OCI-LY7 (cell line): ENCODE results near the gene TNP2. TPM values are rescaled to one million over a fixed set of nuclear protein-coding genes. Genes with fewer than 3 reads are reported as not detected.

Source experiments
- BruUV-seq: library from RNA; stranded (reverse); fragments of 400-500 nt; replicated peaks from 2 replicates; lab custom pipeline; 2021; lab: Mats Ljungman, UMichigan
- CTCF ChIA-PET: fragments of 300-600 bp; sonication (Branson Sonifier 250); formaldehyde crosslinking; loops from one replicate; lab custom pipeline; 2022; ENCODE audit warnings: antibody characterized with exemption; ENCODE audit not compliant: unreplicated experiment; lab: Charles Lee
- POLR2A ChIA-PET: fragments of 300-600 bp; sonication (Branson Sonifier 250); formaldehyde crosslinking; loops from one replicate; lab custom pipeline; 2022; ENCODE audit warnings: antibody characterized with exemption; lab: Charles Lee
- DNase-seq: peaks from one replicate; pipeline ENCODE4 v3.0.0-alpha.2; 2015; ENCODE audit warnings: low spot score
- H2AFZ ChIP-seq: fragments of 200-600 bp; sonication (generic), shearing (Covaris generic); 2 replicates; pipeline ENCODE4 v1.6.1; 2014; ENCODE audit warnings: mild to moderate bottlenecking, antibody characterized with exemption, low read length, moderate library complexity
- H3K27ac ChIP-seq: fragments of 200-600 bp; sonication (generic); 2 replicates; pipeline ENCODE4 v1.5.1; 2014; ENCODE audit warnings: mixed run types, low read depth, mild to moderate bottlenecking, moderate library complexity, low read length, inconsistent platforms; ENCODE audit not compliant: poor library complexity, severe bottlenecking
- H3K36me3 ChIP-seq: fragments of 200-600 bp; sonication (generic); 2 replicates; pipeline ENCODE4 v1.6.1; 2014; ENCODE audit warnings: mild to moderate bottlenecking, antibody characterized with exemption, low read length, moderate library complexity, mixed read lengths; ENCODE audit not compliant: insufficient read depth
- H3K4me1 ChIP-seq: fragments of 200-600 bp; sonication (generic); 2 replicates; pipeline ENCODE4 v1.5.1; 2014; ENCODE audit warnings: mild to moderate bottlenecking, low read length; ENCODE audit not compliant: insufficient read depth, poor library complexity, severe bottlenecking
- H3K4me2 ChIP-seq: fragments of 200-600 bp; sonication (generic); 2 replicates; pipeline ENCODE4 v1.6.1; 2014; ENCODE audit warnings: mild to moderate bottlenecking, low read length
- H3K4me3 ChIP-seq: fragments of 200-600 bp; sonication (generic); 2 replicates; pipeline ENCODE4 v1.5.1; 2014; ENCODE audit warnings: mild to moderate bottlenecking, low read depth, low read length; ENCODE audit not compliant: poor library complexity, severe bottlenecking
- H3K79me2 ChIP-seq: fragments of 200-600 bp; sonication (generic); 2 replicates; pipeline ENCODE4 v1.6.1; 2016; ENCODE audit warnings: low read depth, mild to moderate bottlenecking, low read length, moderate library complexity, mixed read lengths; ENCODE audit not compliant: insufficient read depth
- H3K9me2 ChIP-seq: fragments of 200-600 bp; sonication (generic); 2 replicates; pipeline ENCODE4 v1.6.1; 2016; ENCODE audit warnings: mild to moderate bottlenecking, low read length, mixed read lengths; ENCODE audit not compliant: insufficient read depth
- H3K9me3 ChIP-seq: fragments of 200-600 bp; sonication (generic); 2 replicates; pipeline ENCODE4 v1.6.1; 2014; ENCODE audit warnings: mild to moderate bottlenecking, mixed run types, low read length, mixed read lengths
- H4K20me1 ChIP-seq: fragments of 200-600 bp; sonication (generic); 2 replicates; pipeline ENCODE4 v1.6.1; 2014; ENCODE audit warnings: mild to moderate bottlenecking, antibody characterized with exemption, low read length, moderate library complexity, mixed read lengths; ENCODE audit not compliant: insufficient read depth
- CTCF ChIP-seq: fragments of 200-600 bp; sonication (generic); conservative IDR thresholded peaks from 2 replicates; pipeline ENCODE4 v1.5.1; 2014; ENCODE audit warnings: mild to moderate bottlenecking, antibody characterized with exemption, low read length, moderate library complexity, mixed read lengths
- EZH2phosphoT487 ChIP-seq: fragments of 200-600 bp; sonication (generic); IDR thresholded peaks from 2 replicates; pipeline ENCODE4 v1.6.1; 2018; ENCODE audit warnings: low read depth, borderline replicate concordance, mild to moderate bottlenecking, mixed run types, antibody characterized with exemption, low read length, moderate library complexity, mixed read lengths
- intact Hi-C: fragments of 100-400 bp; cut with micrococcal nuclease; formaldehyde crosslinking; loops from one replicate; pipeline ENCODE4 v1.10.0; 2022; ENCODE audit not compliant: unreplicated experiment
- total RNA-seq, 2 experiments: library from RNA; depleted of rRNA in 1 of 2; stranded (reverse); fragments of >200 nt in 1 of 2; shearing (Covaris generic) in 1 of 2; gene quantifications; 2 replicates each; pipeline ENCODE4 v1.2.3, GENCODE V29; 2014 to 2022

Gene TNP2
- total RNA-seq, 2 experiments from 2014 or later = not detected

GRCh38 chr16:11309895-11310633 is 40.9 kb upstream of the TNP2 start:
- H2AFZ ChIP-seq = no peak overlapping the region
- H3K9me2 ChIP-seq = no peaks in the 10 kb centered on the region
- DNase-seq = peak; percentile 99
- peak overlapping the region; percentile 99 for H3K27ac ChIP-seq
- intact Hi-C loops = loop anchor here (1.0 to 5.0 kb wide), 3 partner anchors 18 to 655 kb away; partner anchors contain the start of gene TNFRSF17
- ChIA-PET CTCF (interaction anchor here (1.0 to 2.3 kb wide), 2 partner anchors 12 to 79 kb away, joined by 5 to 20 read pairs; no protein-coding TSS in a partner anchor), POLR2A (interaction anchor here (0.7 to 6.8 kb wide), 10 partner anchors 12 to 499 kb away, joined by 3 to 79 read pairs (median 4); partner anchors contain the start of gene SOCS1)
- peak overlapping the region; percentile 79 for H3K4me2 ChIP-seq
- H3K4me1 ChIP-seq = peaks cover 91% of the 10 kb centered on the region
- no peak for TF ChIP-seq EZH2phosphoT487
- TF ChIP-seq CTCF = no peak
- H3K36me3 ChIP-seq = no peaks in the 10 kb centered on the region; the same call in 1 of the 2 replicates
- H3K9me3 ChIP-seq = peaks cover 16% of the 10 kb centered on the region
- peak overlapping the region; percentile 52 for H3K4me3 ChIP-seq
- no peaks in the 10 kb centered on the region for H4K20me1 ChIP-seq
- TSS peak; percentile 88 for BruUV-seq
- no peaks in the 10 kb centered on the region for H3K79me2 ChIP-seq

- H3K27ac ChIP-seq = peak overlapping the region; percentile 99
- BruUV-seq = no TSS peak
Measured at GRCh38 chr16:11308493-11309283, 39.6 kb upstream of the TNP2 start.

More at GRCh38 chr16:11308493-11309283, 39.6 kb upstream of the TNP2 start:
- Histone ChIP-seq H3K4me3 (peak overlapping the region; percentile 38), H3K36me3 (no peaks in the 10 kb centered on the region; the same call in 1 of the 2 replicates), H3K9me3 (peaks cover 16% of the 10 kb centered on the region), H2AFZ (no peak overlapping the region), H4K20me1 (no peaks in the 10 kb centered on the region), H3K4me2 (peak overlapping the region; percentile 79), H3K9me2 (no peaks in the 10 kb centered on the region), H3K79me2 (no peaks in the 10 kb centered on the region), H3K4me1 (peaks cover 80% of the 10 kb centered on the region)
- TF ChIP-seq CTCF (no peak), EZH2phosphoT487 (no peak)
- intact Hi-C loops = loop anchor here (1.0 to 2.0 kb wide), 3 partner anchors 11 to 656 kb away; partner anchors contain the start of gene TNFRSF17
- ChIA-PET CTCF (interaction anchor here (0.5 to 2.3 kb wide), 4 partner anchors 9 to 39 kb away, joined by 3 to 20 read pairs (median 4); no protein-coding TSS in a partner anchor), POLR2A (interaction anchor here (1.1 to 6.8 kb wide), 8 partner anchors 10 to 52 kb away, joined by 3 to 79 read pairs (median 7); partner anchors contain the start of gene SOCS1)
- peak; percentile 99 for DNase-seq
